ENCODE results near the gene HOXB3. TPM values are rescaled to one million over a fixed set of nuclear protein-coding genes. Genes with fewer than 3 reads are reported as not detected.

HOXB3 gene
- total RNA-seq, 4 donors from 2014 or later, result 10.8 to 34.9 (median 28.7) TPM

DNA sequence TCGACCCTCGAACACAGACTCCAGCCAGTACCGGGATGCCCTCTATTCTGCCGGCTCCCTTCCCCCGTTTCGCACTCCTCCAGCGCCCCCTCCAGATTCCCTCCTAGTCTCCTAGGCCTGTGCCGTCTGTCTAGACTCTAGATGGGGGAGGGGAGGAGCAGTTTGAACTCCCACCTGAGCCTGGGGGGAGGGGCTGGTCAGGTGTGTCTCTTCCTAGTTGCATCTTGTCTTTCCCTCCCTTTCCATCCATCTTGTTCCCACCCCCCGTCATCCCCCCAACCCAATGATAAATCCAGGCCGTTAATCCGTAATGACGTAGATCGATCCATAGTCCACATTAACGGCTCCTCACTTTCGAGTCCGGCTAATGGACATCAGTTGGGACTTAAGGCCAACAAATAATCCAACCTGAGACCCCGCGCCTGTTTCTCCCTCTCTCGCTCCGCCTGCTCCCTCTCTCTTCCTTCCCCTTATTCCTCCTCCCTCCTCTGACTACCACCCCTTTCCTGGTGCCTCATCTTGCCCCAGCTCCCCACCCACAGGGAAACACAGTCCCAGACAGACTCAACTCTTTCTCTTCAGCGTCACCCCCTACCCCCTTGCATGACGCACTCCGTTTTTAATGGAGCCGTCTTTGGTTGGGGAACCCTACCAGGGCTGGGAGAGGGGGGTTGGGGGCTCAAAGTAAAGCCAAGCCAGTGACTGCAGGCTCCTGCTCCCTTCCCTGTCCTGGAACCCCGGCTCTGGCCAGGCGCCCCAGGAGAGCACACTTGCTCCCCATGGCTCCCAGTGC is 6.9 kb upstream of the HOXB3 start:
- intact Hi-C loops (cut with DNase I), result no loop called here
- Histone ChIP-seq H3K9me3 (no peaks in the 10 kb centered on the region), H3K4me1 (peaks cover 33 to 60% (median 53%) of the 10 kb centered on the region in 4 donors), H3K27ac (replicated peaks in 1 of 4) (peak overlapping the region in 3 of 4 donors; percentile 51 to 66 (median 63)), H3K36me3 (no peaks in the 10 kb centered on the region), H3K4me3 (peak overlapping the region; percentile 56 to 60 (median 57)), H3K27me3 (peaks cover 11 to 97% (median 57%) of the 10 kb centered on the region in 4 donors)
- no peak for TF ChIP-seq POLR2A (IDR thresholded peaks at IDR 0.05; ENCODE audit: low read depth)
- no peak for TF ChIP-seq EP300 (IDR thresholded peaks at IDR 0.05)
- TF ChIP-seq POLR2AphosphoS5 (IDR thresholded peaks at IDR 0.05), result no peak
- TF ChIP-seq, protein P1, sequence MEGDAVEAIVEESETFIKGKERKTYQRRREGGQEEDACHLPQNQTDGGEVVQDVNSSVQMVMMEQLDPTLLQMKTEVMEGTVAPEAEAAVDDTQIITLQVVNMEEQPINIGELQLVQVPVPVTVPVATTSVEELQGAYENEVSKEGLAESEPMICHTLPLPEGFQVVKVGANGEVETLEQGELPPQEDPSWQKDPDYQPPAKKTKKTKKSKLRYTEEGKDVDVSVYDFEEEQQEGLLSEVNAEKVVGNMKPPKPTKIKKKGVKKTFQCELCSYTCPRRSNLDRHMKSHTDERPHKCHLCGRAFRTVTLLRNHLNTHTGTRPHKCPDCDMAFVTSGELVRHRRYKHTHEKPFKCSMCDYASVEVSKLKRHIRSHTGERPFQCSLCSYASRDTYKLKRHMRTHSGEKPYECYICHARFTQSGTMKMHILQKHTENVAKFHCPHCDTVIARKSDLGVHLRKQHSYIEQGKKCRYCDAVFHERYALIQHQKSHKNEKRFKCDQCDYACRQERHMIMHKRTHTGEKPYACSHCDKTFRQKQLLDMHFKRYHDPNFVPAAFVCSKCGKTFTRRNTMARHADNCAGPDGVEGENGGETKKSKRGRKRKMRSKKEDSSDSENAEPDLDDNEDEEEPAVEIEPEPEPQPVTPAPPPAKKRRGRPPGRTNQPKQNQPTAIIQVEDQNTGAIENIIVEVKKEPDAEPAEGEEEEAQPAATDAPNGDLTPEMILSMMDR (IDR thresholded peaks at IDR 0.05), result no peak
- 18% methylated on average over 26 of the region's 26 CpGs for WGBS
- DNase-seq (ENCODE audit: extremely low spot score), result no peak

- H3K4me3 ChIP-seq, result peak overlapping the region; percentile 56 to 60 (median 57)
- intact Hi-C loops (cut with DNase I), result loop anchor here (2.0 kb wide), 1 partner anchor 103 kb away; no protein-coding TSS in a partner anchor
- H3K4me1 ChIP-seq, result peaks cover 33 to 61% (median 56%) of the 10 kb centered on the region in 4 donors
- no peak for DNase-seq (ENCODE audit: extremely low spot score)
- peaks cover 6 to 95% (median 49%) of the 10 kb centered on the region in 4 donors for H3K27me3 ChIP-seq
- WGBS, result 37% methylated on average over 42 of the region's 54 CpGs
- no peaks in the 10 kb centered on the region for H3K9me3 ChIP-seq
- TF ChIP-seq, protein P1 (IDR thresholded peaks at IDR 0.05), result no peak
- TF ChIP-seq POLR2AphosphoS5 (IDR thresholded peaks at IDR 0.05) (no peak), POLR2A (IDR thresholded peaks at IDR 0.05; ENCODE audit: low read depth) (no peak), EP300 (IDR thresholded peaks at IDR 0.05) (no peak)
- no peaks in the 10 kb centered on the region for H3K36me3 ChIP-seq
- no peak overlapping the region for H3K27ac ChIP-seq (replicated peaks in 1 of 4)
Measured at GRCh38 chr17:48596000-48596734, 6.1 kb upstream of the HOXB3 start.

GRCh38 chr17:48595278-48595999 is 5.4 kb upstream of the HOXB3 start:
- intact Hi-C loops (cut with DNase I), result loop anchor here (2.0 kb wide), 1 partner anchor 103 kb away; no protein-coding TSS in a partner anchor
- 69% methylated on average over 24 of the region's 25 CpGs for WGBS
- H3K4me1 ChIP-seq, result peaks cover 33 to 61% (median 56%) of the 10 kb centered on the region in 4 donors

More at GRCh38 chr17:48595278-48595999, 5.4 kb upstream of the HOXB3 start:
- H3K36me3 ChIP-seq, result no peaks in the 10 kb centered on the region
- no peak for DNase-seq (ENCODE audit: extremely low spot score)
- no peak for TF ChIP-seq EP300 (IDR thresholded peaks at IDR 0.05)
- TF ChIP-seq POLR2A (IDR thresholded peaks at IDR 0.05; ENCODE audit: low read depth), result no peak
- no peak for TF ChIP-seq POLR2AphosphoS5 (IDR thresholded peaks at IDR 0.05)
- TF ChIP-seq, protein P1 (IDR thresholded peaks at IDR 0.05), result no peak
- no peak overlapping the region for H3K4me3 ChIP-seq
- no peaks in the 10 kb centered on the region for H3K9me3 ChIP-seq
- peaks cover 6 to 88% (median 42%) of the 10 kb centered on the region in 4 donors for H3K27me3 ChIP-seq
- H3K27ac ChIP-seq (replicated peaks in 1 of 4), result no peak overlapping the region
